ENCODE measurements around the gene CREB3L4.

Gene CREB3L4

GRCh38 chr1:153954826-153955225, 12.9 kb upstream of the CREB3L4 start:
- Mint-ChIP-seq H3K4me3 (no peak overlapping the region), H3K4me1 (peaks cover 45% of the 10 kb centered on the region), H3K36me3 (ENCODE audit: low read depth) (peaks cover 28% of the 10 kb centered on the region), H3K27ac (no peak overlapping the region), H3K9me3 (no peaks in the 10 kb centered on the region), H3K27me3 (ENCODE audit: low read depth, poor library complexity) (no peaks in the 10 kb centered on the region)
- DNase-seq, result no peak
- TF ChIP-seq CTCF (IDR thresholded peaks at IDR 0.05), result no peak

- H3K9me3 Mint-ChIP-seq, result no peaks in the 10 kb centered on the region
- H3K27ac Mint-ChIP-seq, result peak overlapping the region; percentile 99
- no peaks in the 10 kb centered on the region for H3K27me3 Mint-ChIP-seq (ENCODE audit: low read depth, poor library complexity)
- DNase-seq, result no peak
- TF ChIP-seq CTCF (IDR thresholded peaks at IDR 0.05), result no peak
- peaks cover 28% of the 10 kb centered on the region for H3K36me3 Mint-ChIP-seq (ENCODE audit: low read depth)
- H3K4me1 Mint-ChIP-seq, result peaks cover 63% of the 10 kb centered on the region
- H3K4me3 Mint-ChIP-seq, result peak overlapping the region; percentile 93
Observed at GRCh38 chr1:153956997-153957715, 10.5 kb upstream of the CREB3L4 start.

GRCh38 chr1:153957744-153958110, 10.0 kb upstream of the CREB3L4 start:
- no peak for DNase-seq
- Mint-ChIP-seq H3K4me1 (peaks cover 68% of the 10 kb centered on the region), H3K9me3 (no peaks in the 10 kb centered on the region), H3K27ac (peak overlapping the region; percentile 99), H3K36me3 (ENCODE audit: low read depth) (peaks cover 23% of the 10 kb centered on the region), H3K27me3 (ENCODE audit: low read depth, poor library complexity) (no peaks in the 10 kb centered on the region), H3K4me3 (peak overlapping the region; percentile 93)
- TF ChIP-seq CTCF (IDR thresholded peaks at IDR 0.05), result no peak

- no peaks in the 10 kb centered on the region for H3K27me3 Mint-ChIP-seq (ENCODE audit: low read depth, poor library complexity)
- peaks cover 73% of the 10 kb centered on the region for H3K4me1 Mint-ChIP-seq
- peak within 1 kb of the TSS; percentile 93 for H3K4me3 Mint-ChIP-seq
- H3K9me3 Mint-ChIP-seq, result no peaks in the 10 kb centered on the region
- peaks cover 23% of the 10 kb centered on the region for H3K36me3 Mint-ChIP-seq (ENCODE audit: low read depth)
- H3K27ac Mint-ChIP-seq, result peak within 1 kb of the TSS; percentile 99
- TF ChIP-seq CTCF (IDR thresholded peaks at IDR 0.05), result no peak
- DNase-seq, result peak; percentile 98
Observed at GRCh38 chr1:153958111-153958960, 9.4 kb upstream of the CREB3L4 start, which contains the start of gene CRTC2. TSS of gene CRTC2 (minus strand) at chr1:153958612. CDS start at chr1:153958497, 115 bp downstream.

GRCh38 chr1:153958961-153959260, 8.8 kb upstream of the CREB3L4 start:
- DNase-seq, result no peak
- H3K36me3 Mint-ChIP-seq (ENCODE audit: low read depth), result peaks cover 23% of the 10 kb centered on the region
- no peaks in the 10 kb centered on the region for H3K27me3 Mint-ChIP-seq (ENCODE audit: low read depth, poor library complexity)
- H3K9me3 Mint-ChIP-seq, result no peaks in the 10 kb centered on the region
- H3K4me3 Mint-ChIP-seq, result peak overlapping the region; percentile 93
- no peak overlapping the region for H3K27ac Mint-ChIP-seq
- peaks cover 78% of the 10 kb centered on the region for H3K4me1 Mint-ChIP-seq
- TF ChIP-seq CTCF (IDR thresholded peaks at IDR 0.05), result no peak

Measured in nephron progenitor cell (in vitro differentiated cells).